ENCODE measurements around the gene LGALS12.

GRCh38 chr11:63491240-63491587 is 14.7 kb upstream of the LGALS12 start:
- TF ChIP-seq FIP1L1 (IDR thresholded peaks at IDR 0.05; ENCODE audit: borderline replicate concordance, insufficient read depth, low read depth, low read length): no peak
- no peak for TF ChIP-seq KLF6 (CRISPR knock-in tag; IDR thresholded peaks at IDR 0.05)
- no peak for TF ChIP-seq EP300 (IDR thresholded peaks at IDR 0.05; ENCODE audit: low read depth in 2 of 2, low read length in 2 of 2)
- no peak for TF ChIP-seq EP300 (CRISPR knock-in tag; IDR thresholded peaks at IDR 0.05; ENCODE audit: borderline replicate concordance)
- TF ChIP-seq ZNF629 (CRISPR knock-in tag; conservative IDR thresholded peaks at IDR 0.05): no peak
- TF ChIP-seq TAF1 (CRISPR knock-in tag; IDR thresholded peaks at IDR 0.05): no peak
- no peak for TF ChIP-seq MZF1 (CRISPR knock-in tag; IDR thresholded peaks at IDR 0.05; ENCODE audit: borderline replicate concordance)
- TF ChIP-seq PBX2 (CRISPR knock-in tag; IDR thresholded peaks at IDR 0.05): no peak
- TF ChIP-seq SNAI1 (CRISPR knock-in tag; IDR thresholded peaks at IDR 0.05; ENCODE audit: borderline replicate concordance): no peak
- TF ChIP-seq ZIK1 (CRISPR knock-in tag; IDR thresholded peaks at IDR 0.05; ENCODE audit: borderline replicate concordance, low read depth): no peak
- no peak for TF ChIP-seq CBX2 (IDR thresholded peaks at IDR 0.05; ENCODE audit: low read depth, low read length)
- no peak for TF ChIP-seq CBX2 (CRISPR knock-in tag; IDR thresholded peaks at IDR 0.05; ENCODE audit: low read depth)
